ENCODE results near the gene NAGLU.
"Not testable (repeated sequence)": the region's sequence is repeated elsewhere in the genome, so short reads cannot be mapped to it uniquely, and the experiment has no call there.

The NAGLU gene

GRCh38 chr17:42554250-42555121 lies 18.4 kb downstream of the NAGLU start:
- H3K4me3 ChIP-seq (ENCODE audit: low read depth, low read length), result peak overlapping the region; percentile 79
- TF ChIP-seq CTCF (IDR thresholded peaks at IDR 0.05; ENCODE audit: borderline replicate concordance, insufficient read depth, low read depth, low read length), result no peak

- peak overlapping the region; percentile 79 for H3K4me3 ChIP-seq (ENCODE audit: low read depth, low read length)
- no peak for TF ChIP-seq CTCF (IDR thresholded peaks at IDR 0.05; ENCODE audit: borderline replicate concordance, insufficient read depth, low read depth, low read length)
These were observed 19.1 kb downstream of the NAGLU start for GRCh38 chr17:42555122-42555622.

GRCh38 chr17:42555961-42556617 lies 20.0 kb downstream of the NAGLU start:
- H3K4me3 ChIP-seq (ENCODE audit: low read depth, low read length), result not testable (repeated sequence)

- H3K4me3 ChIP-seq (ENCODE audit: low read depth, low read length), result no peak overlapping the region
- TF ChIP-seq CTCF (IDR thresholded peaks at IDR 0.05; ENCODE audit: borderline replicate concordance, insufficient read depth, low read depth, low read length), result no peak
These were observed 23.0 kb downstream of the NAGLU start for GRCh38 chr17:42559075-42559474.

GRCh38 chr17:42560246-42560645 lies 24.2 kb downstream of the NAGLU start:
- no peak for TF ChIP-seq CTCF (IDR thresholded peaks at IDR 0.05; ENCODE audit: borderline replicate concordance, insufficient read depth, low read depth, low read length)
- no peak overlapping the region for H3K4me3 ChIP-seq (ENCODE audit: low read depth, low read length)

- no peak for TF ChIP-seq CTCF (IDR thresholded peaks at IDR 0.05; ENCODE audit: borderline replicate concordance, insufficient read depth, low read depth, low read length)
- H3K4me3 ChIP-seq (ENCODE audit: low read depth, low read length), result peak within 1 kb of the TSS; percentile 62
These were observed 25.9 kb downstream of the NAGLU start, which contains the start of gene COASY for GRCh38 chr17:42561897-42562387. Gene COASY, plus strand, starts transcription at chr17:42562148. Its CDS starts 475 bp downstream, at chr17:42562623.

- TF ChIP-seq CTCF (IDR thresholded peaks at IDR 0.05; ENCODE audit: borderline replicate concordance, insufficient read depth, low read depth, low read length), result no peak
- peak overlapping the region; percentile 62 for H3K4me3 ChIP-seq (ENCODE audit: low read depth, low read length)
These were observed 26.5 kb downstream of the NAGLU start for GRCh38 chr17:42562388-42563142.

Data from GM12875 (cell line).